Adrenal gland (tissue), 12 donors: ENCODE results near the gene ASB2. TPM values are rescaled to one million over a fixed set of nuclear protein-coding genes. Genes with fewer than 3 reads are reported as not detected.

Experiments
- DNase-seq, 7 donors: peaks; one replicate each; pipeline ENCODE4 v3.0.0-alpha.2; 2019 to 2020
- H3K27ac ChIP-seq, 5 donors: fragments of 200-600 bp; sonication (generic) in 4 of 5; 1 replicate in 3 of 5; 2 replicates in 2 of 5; pipeline versions ENCODE4 v1.5.1 to v1.8.0; 2016 to 2020; ENCODE audit warnings: mild to moderate bottlenecking in 1 of 5
- H3K27me3 ChIP-seq: fragments of 200-600 bp; 2 replicates; pipeline ENCODE4 v1.8.0; 2021
- H3K36me3 ChIP-seq, 2 donors: fragments of 200-600 bp; replicated peaks in 1 of 2; 1 replicate in 1 of 2; 2 replicates in 1 of 2; pipeline versions ENCODE4 v1.5.1 to v1.8.0; 2018 to 2022
- H3K4me1 ChIP-seq, 2 donors: fragments of 200-600 bp; replicated peaks in 1 of 2; 1 replicate in 1 of 2; 2 replicates in 1 of 2; pipeline versions ENCODE4 v1.5.1 to v1.8.0; 2018 to 2021
- H3K4me3 ChIP-seq, 4 donors: fragments of 200-600 bp; sonication (generic) in 3 of 4; one replicate each; pipeline ENCODE4 v1.5.1; 2016 to 2018
- H3K9me3 ChIP-seq, 3 donors: fragments of 200-600 bp; sonication (generic) in 1 of 3; replicated peaks in 1 of 3; 1 replicate in 2 of 3; 2 replicates in 1 of 3; pipeline versions ENCODE4 v1.5.1 to v1.8.0; 2016 to 2021
- POLR2A ChIP-seq, 2 donors: fragments of 450-650 bp; IDR thresholded peaks; one replicate each; pipeline ENCODE4 v1.6.1; 2017; ENCODE audit warnings: antibody characterized with exemption in 2 of 2, mild to moderate bottlenecking in 2 of 2, moderate library complexity in 1 of 2
- WGBS, 4 donors: extraction: QIAGEN DNeasy Blood & Tissue Kit in 2 of 4; methylation state at CpG; one replicate each; pipeline versions ENCODE4 v1.1.5 to v1.1.7; 2013 to 2017; 5-methylcytosine and 5-hydroxymethylcytosine counted together
- intact Hi-C, 2 donors: fragments of 100-400 bp; cut with DNase I; formaldehyde crosslinking; loops; one replicate each; pipeline versions ENCODE4 v1.14.1 to v1.15.0; 2022 to 2023
- polyA plus RNA-seq, 3 donors: library from polyadenylated mRNA; stranded (reverse); fragments of 200-250 nt in 2 of 3; fragments of 350-450 nt in 1 of 3; fragmentation: Illumina TruSeq in 1 of 3; extraction: RNeasy Lipid Tissue Mini Kit (QIAGEN cat#74804) in 1 of 3; gene quantifications; one replicate each; pipeline ENCODE4 v1.2.3, GENCODE V29; 2013 to 2014
- total RNA-seq, 9 donors: library from RNA; depleted of rRNA in 4 of 9; stranded (reverse); fragments of >200 nt in 4 of 9; fragments of 120-200 nt in 1 of 9; fragmentation: NEBNext Ultra II Directional in 1 of 9; extraction: Animal tissue kit (Norgen Biotek cat#: 25700) in 1 of 9; gene quantifications; one replicate each; pipeline versions ENCODE4 v1.1.0 to v1.2.4, GENCODE V29; 2013 to 2023
- TF ChIP-seq, protein P1 (sequence below), 6 experiments: fragments of 450-650 bp in 4 of 6; fragments of 200-600 bp in 2 of 6; sonication (generic) in 1 of 6; IDR thresholded peaks; 1 replicate in 5 of 6; 2 replicates in 1 of 6; pipeline versions ENCODE4 v1.5.1 to v1.8.0; 2016 to 2021; ENCODE audit warnings: antibody characterized with exemption in 6 of 6, mild to moderate bottlenecking in 2 of 6, moderate library complexity in 1 of 6
- donor health status: healthy with polysubstance abuse.
- donor health status: Bipolar disorder and iron deficiency.
- donor health status: DM: yes; HTN: yes; CAD: no.
- donor health status: DM: no; HTN: no; CAD: no.
- donor health status: DM: no; HTN: no; CAD: no.
- donor health status: DM: yes; HTN: yes; CAD: no.

The ASB2 gene
- total and polyA plus RNA-seq, 12 donors = 0.19 to 5.9 (median 0.66) TPM; not detected in 1

DNA sequence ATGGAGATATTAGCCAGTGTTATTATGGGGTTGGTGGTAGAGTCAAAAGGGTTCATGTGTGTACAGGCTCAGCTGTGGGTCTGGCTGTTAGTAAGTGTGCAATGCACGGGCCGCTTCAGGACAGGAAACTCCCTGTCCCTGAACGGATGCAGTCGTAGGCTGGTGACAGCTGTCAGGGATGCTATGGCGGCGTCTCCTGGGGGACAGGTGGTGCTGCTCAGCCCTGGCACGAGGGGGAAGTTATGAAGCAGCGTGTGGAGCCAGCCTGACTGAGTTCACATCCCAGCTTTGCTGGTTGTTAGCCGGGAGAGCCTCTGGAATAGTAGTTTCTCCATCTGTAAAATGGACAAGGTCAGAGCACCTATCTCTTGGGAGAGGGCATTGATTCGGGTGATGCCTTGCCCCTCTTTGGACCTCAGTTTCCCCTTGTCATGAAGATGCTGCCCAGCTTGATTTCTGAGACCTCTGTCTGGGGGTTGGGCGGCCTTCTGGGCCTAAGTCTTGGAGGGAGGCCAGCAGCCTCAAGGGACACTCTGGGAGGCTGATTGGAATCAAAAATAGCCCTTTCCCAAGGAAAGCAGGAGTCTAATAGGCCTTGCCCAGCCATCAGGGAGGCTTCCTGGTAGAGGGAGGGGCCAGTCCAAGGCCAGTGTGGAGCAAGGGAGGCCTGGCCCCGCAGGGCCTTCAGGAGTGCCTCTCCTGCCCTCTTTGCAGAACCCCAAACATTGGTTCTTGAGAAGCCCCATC lies 7.1 kb downstream of the ASB2 start:
- intact Hi-C loops = no loop called here
- Histone ChIP-seq H3K4me1 (no peaks in the 10 kb centered on the region), H3K27ac (no peak overlapping the region), H3K27me3 (no peaks in the 10 kb centered on the region), H3K4me3 (no peak overlapping the region), H3K9me3 (no peaks in the 10 kb centered on the region), H3K36me3 (no peaks in the 10 kb centered on the region)
- WGBS, 4 donors = 71 to 84% (median 77%) methylated on average over 10 to 12 of the region's 12 CpGs
- TF ChIP-seq, protein P1, sequence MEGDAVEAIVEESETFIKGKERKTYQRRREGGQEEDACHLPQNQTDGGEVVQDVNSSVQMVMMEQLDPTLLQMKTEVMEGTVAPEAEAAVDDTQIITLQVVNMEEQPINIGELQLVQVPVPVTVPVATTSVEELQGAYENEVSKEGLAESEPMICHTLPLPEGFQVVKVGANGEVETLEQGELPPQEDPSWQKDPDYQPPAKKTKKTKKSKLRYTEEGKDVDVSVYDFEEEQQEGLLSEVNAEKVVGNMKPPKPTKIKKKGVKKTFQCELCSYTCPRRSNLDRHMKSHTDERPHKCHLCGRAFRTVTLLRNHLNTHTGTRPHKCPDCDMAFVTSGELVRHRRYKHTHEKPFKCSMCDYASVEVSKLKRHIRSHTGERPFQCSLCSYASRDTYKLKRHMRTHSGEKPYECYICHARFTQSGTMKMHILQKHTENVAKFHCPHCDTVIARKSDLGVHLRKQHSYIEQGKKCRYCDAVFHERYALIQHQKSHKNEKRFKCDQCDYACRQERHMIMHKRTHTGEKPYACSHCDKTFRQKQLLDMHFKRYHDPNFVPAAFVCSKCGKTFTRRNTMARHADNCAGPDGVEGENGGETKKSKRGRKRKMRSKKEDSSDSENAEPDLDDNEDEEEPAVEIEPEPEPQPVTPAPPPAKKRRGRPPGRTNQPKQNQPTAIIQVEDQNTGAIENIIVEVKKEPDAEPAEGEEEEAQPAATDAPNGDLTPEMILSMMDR (IDR thresholded peaks at IDR 0.05) = no peak
- TF ChIP-seq POLR2A (IDR thresholded peaks at IDR 0.05) = no peak
- peak in 1 of 7 donors; percentile 23 for DNase-seq

DNA sequence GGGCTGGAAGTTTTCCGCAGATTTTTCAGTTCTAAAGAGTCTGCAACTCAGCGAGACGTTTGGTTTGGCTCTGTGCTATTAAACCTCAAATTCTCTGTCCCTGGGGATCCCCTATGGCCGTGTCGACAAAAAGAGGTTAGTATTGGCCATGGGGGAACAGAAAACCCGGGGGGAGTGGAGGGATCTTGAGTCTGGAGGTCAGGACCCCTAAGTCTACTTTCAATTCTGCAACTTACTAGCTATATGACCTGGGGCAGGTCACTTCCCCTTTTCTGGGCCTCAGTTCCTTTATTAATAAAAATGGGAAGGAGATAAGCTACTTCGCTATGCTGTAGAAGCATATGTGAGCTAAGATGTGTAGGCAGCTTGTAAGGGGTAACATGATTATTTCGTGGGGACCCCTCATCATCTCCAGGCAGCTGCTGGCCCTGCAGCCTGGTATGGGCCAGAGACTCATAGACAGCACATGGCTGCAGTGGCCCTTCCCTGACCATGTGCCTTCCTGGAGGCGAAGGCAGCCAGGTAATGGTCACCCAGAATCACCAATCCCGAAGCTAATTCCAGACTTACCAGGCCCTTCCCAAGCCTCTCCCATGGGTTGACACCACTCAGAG lies 8.6 kb downstream of the ASB2 start:
- no peak for DNase-seq
- Histone ChIP-seq H3K36me3 (no peaks in the 10 kb centered on the region), H3K27ac (no peak overlapping the region), H3K4me1 (peaks cover 0 to 3% of the 10 kb centered on the region in 2 donors), H3K4me3 (no peak overlapping the region), H3K9me3 (no peaks in the 10 kb centered on the region), H3K27me3 (no peaks in the 10 kb centered on the region)
- TF ChIP-seq, protein P1 (IDR thresholded peaks at IDR 0.05) = no peak
- TF ChIP-seq POLR2A (IDR thresholded peaks at IDR 0.05) = no peak
- 67 to 73% (median 72%) methylated on average over 8 to 10 of the region's 10 CpGs for WGBS, 4 donors
- intact Hi-C loops = no loop called here

DNA sequence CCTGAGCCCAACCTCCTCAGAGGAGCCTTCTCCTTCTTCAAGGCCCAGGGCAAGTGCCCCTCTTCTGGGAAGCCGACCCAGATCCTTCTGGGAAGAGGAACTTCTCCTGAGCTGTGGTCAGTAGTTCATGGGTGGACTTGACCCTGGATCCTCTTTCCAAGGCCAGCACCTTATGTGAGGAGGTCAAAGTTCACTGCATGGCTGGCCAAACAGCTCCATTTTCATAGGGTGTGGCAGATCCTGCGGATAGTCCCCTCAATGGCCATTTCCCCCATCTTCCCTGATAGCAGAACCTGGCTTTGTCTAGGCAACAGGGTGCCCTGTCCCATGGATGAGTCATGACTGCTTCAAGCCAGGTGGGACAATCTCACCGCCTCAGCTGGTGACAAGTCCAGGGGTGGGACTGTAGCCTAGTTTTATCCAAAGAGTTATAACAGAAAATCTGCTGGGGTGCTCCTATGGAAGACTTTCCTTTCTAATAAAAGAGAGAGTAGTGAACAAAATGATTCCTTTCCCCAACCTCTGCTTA lies 10.4 kb downstream of the ASB2 start:
- intact Hi-C loops = no loop called here
- Histone ChIP-seq H3K36me3 (no peaks in the 10 kb centered on the region), H3K9me3 (no peaks in the 10 kb centered on the region), H3K4me1 (peaks cover 0 to 3% of the 10 kb centered on the region in 2 donors), H3K27ac (peak overlapping the region in 2 of 5 donors; percentile 15 to 22), H3K4me3 (no peak overlapping the region), H3K27me3 (no peaks in the 10 kb centered on the region)
- no peak for DNase-seq
- WGBS, 4 donors = 89 to 100% (median 91%) methylated on average over 1 to 3 of the region's 3 CpGs
- TF ChIP-seq, protein P1 (IDR thresholded peaks at IDR 0.05) = no peak
- TF ChIP-seq POLR2A (IDR thresholded peaks at IDR 0.05) = no peak

DNA sequence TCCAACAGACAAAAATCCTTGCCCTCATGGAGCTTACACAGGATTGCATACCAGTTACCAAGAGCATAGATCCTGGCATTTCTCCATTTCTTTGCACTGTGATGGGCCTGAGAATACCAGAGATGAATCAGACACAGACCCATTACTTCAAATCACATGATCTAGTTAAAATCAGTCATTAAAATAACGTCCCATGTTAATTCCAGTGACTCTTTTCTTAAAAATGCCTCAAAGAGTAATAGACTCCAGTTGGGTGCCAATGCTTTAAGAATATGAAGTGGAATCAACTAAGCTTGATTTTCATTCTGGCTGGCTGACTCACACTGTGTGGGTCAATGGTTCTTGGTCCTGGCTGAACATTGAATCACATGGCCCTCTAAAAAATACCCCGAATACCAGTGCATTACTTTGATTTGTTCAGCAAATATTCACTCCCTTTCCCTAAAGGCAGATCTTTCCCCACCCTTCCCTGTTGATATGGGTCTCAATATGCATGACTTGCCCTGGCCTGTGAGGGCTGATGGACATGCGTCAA lies 11.0 kb downstream of the ASB2 start:
- Histone ChIP-seq H3K4me1 (peaks cover 0 to 3% of the 10 kb centered on the region in 2 donors), H3K27ac (peak overlapping the region in 2 of 5 donors; percentile 15 to 22), H3K9me3 (no peaks in the 10 kb centered on the region), H3K27me3 (no peaks in the 10 kb centered on the region), H3K36me3 (no peaks in the 10 kb centered on the region), H3K4me3 (no peak overlapping the region)
- intact Hi-C loops = no loop called here
- TF ChIP-seq, protein P1 (IDR thresholded peaks at IDR 0.05) = no peak
- TF ChIP-seq POLR2A (IDR thresholded peaks at IDR 0.05) = no peak
- WGBS, 4 donors = 77 to 84% (median 83%) methylated on average over 3 of the region's 3 CpGs
- no peak for DNase-seq
